GM19395 (cell line): ENCODE results near the gene ZSWIM3.
A peak's percentile ranks its signal among the peaks of the same experiment; 100 is the strongest.
"Not testable (repeated sequence)": the region's sequence is repeated elsewhere in the genome, so short reads cannot be mapped to it uniquely, and the experiment has no call there.

ENCODE experiments used
- ATAC-seq: cut with Tn5 transposase; IDR thresholded peaks from one replicate; pipeline ENCODE4 v1.9.1; 2021; ENCODE audit warnings: mild to moderate bottlenecking, moderate library complexity; ENCODE audit not compliant: unreplicated experiment

ZSWIM3 gene

DNA sequence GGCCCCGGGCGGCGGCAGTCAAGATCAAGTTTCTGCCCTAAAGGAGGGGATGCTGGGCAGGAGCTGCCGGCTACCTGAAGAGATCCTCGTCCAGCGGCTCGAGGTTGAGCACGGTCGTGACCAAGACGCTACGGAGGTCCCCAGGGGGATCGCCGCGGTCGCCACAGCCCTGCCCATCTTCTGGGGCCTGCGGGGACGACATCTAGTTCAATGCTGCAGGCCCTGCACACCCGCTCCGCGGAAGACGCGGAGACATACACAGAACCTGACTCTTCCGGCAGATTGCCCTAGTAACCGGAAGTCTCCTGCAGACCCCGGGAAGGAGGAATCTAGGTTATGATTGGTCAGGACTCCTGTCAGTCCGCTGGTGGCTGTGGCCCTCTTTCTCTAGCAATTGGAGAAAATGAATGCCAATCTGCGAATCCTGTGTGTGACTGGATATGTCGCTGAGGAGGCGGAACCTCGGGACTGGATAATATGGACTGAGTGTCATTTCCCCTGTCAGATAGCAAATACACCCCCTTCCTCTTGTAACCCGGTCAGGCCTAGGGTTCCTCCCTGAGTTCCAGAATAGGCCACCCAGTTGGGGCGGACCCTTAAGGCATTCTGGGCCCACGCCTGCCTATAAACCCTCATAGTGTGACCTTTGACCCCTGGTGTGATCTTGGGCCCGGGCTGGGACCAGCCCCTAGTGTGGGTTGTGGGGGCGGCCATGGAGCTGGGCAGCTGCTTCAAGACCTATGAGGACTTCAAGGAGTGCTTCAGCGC, at the start of gene ZSWIM3, which contains the start of gene ACOT8:
Gene ZSWIM3 (plus strand): TSS at position 501 of the 768 bp plus-strand sequence. CDS start 212 bp downstream, at position 713.
Gene ACOT8 (minus strand): TSS at position 279 of the 768 bp plus-strand sequence. CDS start 77 bp downstream, at position 202.
- peak; percentile 93 for ATAC-seq

DNA sequence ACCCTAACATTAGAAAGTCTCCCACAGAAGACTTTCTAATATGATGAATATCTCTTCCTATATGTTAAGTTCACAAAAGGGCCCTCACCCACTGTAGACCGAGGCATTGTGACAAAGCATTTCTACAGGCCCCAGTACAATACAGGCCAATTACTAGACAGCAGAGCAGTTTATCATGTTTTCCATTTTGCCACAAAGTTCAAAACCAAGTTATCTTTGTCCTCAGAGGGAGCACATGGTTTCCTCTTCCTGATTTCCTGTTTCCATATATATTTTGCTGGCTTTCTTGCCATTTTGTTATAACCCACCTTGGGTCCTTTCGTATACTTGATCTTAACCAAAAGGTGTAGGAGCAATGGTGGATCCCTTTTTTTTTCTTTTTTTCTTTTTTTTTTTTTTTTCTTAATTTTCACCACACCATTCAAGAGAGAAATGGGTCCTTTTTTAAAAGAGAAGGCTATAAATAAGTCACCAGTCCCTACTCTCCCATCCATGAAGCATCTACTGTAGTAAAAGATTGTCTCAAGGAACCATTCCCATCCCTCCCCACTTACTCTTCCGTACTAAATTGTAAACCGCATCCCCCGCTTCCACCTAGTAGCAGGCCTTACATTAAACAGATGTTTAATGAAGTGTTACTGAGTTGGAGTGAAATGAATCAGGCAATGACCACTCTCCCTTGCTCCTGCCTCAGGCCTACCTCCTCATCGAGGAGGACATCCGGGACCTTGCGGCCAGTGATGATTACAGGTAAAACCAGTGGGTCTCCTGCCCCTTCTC, 47.0 kb upstream of the ZSWIM3 start:
- no peak for ATAC-seq

DNA sequence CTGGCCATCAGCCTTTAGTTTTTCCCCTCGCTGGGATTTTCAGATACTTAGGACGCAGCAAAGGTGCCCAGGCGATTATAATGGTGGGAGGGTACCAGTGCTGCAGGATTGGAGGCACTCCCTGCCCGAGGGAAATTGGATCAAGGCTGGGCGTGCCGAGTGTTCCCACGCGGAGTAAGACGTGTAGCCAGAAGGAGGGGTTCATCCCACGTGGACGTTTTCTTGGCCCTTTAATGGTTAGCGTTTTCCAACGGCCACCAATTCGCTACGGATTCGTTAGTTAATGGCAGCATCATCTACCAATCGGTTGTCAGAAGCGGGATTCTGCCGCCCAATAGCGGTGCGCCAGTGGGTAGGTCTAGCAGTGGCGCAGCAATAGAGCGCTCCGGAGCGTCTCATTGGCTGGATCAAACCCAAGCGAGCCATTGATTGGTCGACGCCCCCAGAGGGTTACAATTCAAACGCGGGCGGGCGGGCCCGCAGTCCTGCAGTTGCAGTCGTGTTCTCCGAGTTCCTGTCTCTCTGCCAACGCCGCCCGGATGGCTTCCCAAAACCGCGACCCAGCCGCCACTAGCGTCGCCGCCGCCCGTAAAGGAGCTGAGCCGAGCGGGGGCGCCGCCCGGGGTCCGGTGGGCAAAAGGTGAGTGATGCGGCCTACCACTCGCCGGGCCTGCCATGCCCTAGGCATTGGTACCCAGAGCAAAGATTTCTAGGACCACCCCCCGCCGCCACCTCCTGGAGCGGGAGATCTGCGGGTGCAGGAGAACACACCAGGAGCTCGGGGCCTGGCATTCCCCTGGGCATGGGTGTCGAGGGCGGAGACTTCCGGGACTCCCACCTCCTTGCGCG, 45.0 kb upstream of the ZSWIM3 start, which contains the start of gene UBE2C:
Gene UBE2C (plus strand): TSS at position 488 of the 849 bp plus-strand sequence. CDS start 52 bp downstream, at position 540.
- peak; percentile 97 for ATAC-seq

DNA sequence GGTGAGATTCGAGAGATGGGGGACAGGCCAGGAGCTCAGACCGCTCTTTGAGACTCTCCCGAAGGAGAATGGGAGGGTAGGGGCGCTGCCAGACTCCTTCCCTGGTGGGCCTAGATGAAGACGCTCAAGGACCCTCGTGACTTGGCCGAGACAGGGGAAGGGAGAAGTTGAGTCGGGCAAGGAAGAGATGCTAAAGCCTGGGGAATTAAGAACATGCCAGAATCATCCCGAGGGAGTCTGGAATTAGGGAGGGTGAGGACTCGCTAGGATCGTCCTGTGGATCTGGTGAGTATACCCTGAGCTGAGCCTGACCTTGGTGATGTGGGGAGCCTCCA, 44.4 kb upstream of the ZSWIM3 start:
- no peak for ATAC-seq

DNA sequence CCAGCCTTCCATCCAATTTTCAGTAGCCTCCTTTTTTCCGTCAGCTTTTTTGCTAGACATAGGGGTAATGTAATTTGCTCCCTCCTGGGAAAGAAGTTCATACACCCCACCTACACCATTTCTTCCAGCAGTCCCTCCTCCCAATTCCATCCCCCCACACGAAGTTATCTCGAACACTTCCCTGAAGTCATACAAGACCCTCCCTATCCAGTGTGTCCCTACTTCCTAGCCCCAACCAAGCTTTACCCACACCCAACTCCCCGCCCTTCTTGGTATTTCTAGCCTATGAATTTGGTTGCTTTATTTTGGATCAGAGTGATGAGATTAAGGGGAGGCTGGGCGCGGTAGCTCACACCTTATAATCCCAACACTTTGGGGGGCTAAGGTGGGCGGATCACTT, 43.9 kb upstream of the ZSWIM3 start:
- ATAC-seq: no peak

DNA sequence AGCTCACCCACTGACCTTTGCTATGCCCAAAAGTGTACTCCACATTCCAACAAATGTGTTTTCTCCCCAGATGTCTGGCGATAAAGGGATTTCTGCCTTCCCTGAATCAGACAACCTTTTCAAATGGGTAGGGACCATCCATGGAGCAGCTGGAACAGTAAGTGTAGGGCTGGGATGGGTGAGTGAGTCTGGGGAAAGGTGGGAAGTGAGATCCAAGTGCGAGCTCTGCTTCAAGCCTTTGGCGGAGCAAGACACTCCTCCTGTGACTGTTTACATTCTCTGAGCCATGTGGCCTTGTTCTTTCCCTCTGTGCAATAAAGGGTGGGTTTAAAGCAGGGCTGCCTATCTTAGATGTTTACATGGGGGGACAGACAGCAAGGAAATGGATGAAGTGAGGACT, 43.1 kb upstream of the ZSWIM3 start:
- no peak for ATAC-seq

DNA sequence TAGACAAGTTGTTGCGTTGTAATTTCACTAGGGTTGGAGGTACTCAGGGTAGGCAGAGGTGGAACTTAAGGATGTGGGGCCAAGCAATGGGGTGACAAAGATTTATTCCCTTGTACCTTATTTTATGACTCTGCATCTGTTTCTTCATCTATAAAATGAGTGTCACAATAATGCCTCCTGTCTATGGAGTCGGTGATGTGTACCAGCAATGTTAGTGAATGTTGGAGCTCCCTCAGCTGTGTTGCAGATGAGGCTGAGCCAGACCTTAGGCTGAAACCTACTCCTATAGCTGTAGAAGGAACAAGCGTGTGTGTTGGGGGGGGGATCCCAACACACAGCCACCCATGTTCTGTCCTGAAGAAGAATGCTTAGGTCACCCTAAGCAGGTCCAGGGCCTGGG, 40.5 kb upstream of the ZSWIM3 start:
- no peak for ATAC-seq

DNA sequence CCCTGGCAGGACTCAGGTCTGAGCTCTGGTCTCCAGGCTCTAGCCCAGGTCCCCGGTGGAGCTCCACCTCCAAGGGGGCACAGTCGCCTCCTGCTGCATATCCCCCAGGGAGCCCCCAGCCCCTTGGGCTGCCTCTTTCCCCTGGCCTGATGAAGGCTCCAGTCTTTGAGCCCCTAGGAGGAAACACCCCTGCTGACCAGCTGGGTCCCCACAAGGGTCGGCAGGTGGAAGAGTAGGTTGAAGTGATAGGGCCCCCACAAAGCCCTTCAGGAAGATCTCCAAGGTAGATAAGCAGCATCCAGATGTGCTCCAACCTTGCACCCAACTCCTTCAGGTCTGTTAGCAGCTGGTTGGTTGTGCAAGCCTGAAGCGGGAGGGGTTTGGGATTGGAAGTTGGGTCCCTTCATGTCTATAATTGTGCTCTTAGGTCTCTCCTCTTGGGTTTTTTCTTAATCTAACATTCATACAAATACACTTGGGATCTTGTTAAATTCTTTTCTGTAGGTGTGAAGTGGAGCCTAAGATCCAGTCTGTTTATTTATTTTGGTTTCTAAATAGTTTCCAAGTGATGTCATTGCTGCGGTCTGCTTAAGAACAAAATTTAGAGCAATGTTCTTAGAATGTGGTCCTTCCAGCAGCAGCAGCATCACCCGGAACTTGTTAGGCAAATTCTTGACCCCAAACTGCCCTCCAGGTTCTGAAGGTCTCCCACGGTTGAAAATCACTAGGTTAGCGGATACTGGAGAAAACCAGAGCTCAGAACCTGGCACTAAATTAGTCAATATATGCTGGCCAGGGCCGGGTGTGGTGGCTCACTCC, 39.8 kb upstream of the ZSWIM3 start:
- no peak for ATAC-seq

DNA sequence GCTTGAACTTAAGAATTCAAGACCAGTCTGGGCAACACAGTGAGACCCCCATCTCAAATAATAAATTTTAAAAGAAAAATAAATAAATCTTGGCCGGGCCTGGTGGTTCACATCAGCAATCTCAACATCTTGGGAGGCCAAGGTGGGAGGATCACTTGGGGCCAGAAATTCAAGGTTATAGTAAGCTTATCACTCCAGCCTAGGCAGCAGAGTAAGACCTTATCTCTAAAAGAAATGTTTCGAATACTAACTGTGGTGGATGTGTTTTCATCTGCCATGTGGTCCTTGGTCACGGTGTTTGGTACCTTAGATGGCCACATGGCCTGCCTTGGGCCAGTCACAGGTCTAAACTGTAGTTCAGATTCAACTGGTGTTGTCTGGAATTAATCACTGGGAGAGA, 39.2 kb upstream of the ZSWIM3 start:
- no peak for ATAC-seq

DNA sequence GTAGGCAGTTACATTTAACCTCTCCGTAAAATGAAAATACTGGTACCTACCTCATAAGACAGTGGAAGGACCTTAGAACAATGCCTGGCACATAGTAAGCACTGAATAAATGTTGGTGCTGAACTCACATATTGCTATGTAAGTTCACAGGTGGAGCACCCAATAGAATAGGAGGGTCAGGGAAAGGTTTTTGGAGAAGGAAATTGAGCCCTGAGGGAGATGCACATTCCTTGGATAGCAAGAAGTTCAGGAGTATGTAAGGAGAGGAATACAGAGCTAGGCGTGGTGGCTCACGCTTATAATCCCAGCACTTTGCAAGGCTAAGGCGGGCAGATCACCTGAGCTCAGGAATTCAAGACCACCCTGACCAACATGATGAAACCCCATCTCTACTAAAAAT, 37.9 kb upstream of the ZSWIM3 start:
- ATAC-seq: no peak

DNA sequence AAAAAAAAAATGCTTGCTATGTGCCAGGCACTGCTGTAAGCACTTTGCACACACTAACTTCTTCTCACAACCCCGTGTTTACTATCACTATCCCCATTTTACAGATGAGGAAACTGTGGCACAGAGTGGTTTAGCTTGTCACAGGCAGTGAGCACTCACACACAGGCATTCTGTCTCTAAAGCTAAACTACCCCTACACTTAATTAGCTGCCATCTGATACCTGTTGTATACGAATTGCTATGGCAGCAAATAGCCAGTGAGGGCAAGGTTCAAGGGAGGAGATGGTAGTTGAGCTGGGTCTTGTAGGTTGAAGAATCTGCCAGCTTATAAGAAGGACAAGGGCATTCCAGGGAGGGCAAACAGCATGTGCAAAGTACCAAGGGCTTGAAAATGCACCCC, 35.5 kb upstream of the ZSWIM3 start:
- no peak for ATAC-seq

DNA sequence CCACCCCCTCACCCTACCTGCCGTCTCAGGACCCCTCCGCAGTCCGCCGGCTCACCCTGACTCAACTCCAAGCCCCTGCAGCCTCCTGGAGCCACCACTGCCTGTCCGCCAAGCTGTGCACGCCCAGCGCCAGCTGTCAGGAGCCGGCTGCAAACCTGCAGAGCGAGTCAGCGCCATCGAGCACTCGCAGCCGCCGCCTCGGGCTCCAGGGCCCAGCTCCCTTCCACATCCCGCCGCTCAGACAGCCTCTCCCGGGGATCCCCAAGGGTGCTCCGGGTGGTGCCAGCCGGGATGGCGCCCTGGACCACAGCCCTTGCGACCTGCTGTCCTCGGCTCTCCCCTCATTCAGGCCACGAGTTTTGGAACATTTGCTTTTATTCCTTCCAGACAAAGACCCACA, 34.6 kb upstream of the ZSWIM3 start:
- ATAC-seq: no peak

DNA sequence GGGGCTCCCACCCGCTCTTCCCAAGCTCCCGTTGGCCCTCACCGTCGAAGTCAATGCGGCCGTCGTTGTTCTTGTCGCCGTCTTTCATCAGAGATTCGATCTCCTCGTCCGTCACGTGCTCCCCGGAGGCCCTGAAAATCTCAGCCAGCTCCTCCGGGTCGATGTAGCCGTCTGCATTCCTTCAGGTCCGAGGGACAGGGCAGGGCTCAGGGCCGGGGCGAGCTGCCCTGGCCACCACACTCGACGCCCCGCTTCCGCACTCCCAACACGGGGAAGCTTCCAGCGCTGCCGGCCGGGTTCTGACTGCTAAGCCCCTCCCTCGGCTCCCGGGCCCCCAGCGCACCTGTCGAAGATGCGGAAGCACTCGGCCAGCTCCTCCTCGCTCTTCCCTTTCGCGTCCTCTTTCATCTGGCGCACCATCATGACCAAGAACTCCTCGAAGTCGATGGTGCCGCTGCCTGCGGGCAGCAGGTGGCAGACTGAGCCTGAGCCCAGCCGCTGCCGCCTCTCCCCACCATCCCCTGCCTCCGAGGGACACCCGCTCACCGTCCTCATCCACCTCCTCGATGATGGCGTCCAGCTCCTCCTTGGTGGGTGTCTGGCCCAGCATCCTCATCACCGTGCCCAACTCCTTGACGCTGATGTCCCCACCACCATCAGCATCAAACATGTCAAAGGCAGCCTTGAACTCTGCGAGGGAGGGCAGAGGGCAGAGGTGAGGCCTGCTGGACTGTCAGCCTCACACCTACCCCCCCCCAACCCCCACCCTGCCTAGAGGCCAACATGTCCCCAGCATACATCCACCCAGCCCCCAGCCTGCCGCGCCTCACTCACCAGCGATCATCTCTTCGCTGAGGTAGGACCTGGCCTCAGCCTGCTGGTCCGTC, 33.2 kb upstream of the ZSWIM3 start:
- no peak for ATAC-seq

DNA sequence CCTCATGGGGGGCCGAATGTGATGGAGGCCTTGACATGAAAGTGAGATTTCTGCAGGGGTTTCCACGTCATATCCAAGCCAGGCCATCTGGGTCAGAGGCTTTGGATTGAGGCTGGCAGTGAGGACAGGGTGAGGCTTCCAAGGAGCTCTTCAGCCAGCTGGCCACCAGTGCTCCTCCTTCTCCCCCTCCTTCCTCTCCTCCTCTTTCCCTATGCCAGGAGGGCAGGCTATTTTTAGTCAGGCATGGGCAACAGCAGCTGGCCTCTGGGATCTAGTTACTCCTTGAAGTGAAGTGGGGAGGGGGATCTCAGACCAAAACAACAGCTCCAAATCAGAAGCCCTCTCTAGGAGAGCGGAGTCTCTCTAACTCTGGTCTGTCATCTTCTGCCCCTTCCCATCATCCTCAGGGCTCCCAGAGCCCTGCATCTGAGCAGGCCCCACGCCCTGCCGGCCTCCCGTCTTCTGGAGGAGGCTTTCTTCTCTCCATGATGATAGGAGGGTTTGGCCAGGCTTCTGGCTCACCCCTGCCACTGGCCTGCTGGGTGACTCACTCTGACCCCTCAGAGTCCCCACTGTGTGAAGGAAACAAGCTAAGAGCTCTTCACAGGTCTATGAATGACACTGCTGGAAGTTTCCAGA, 30.9 kb upstream of the ZSWIM3 start:
- no peak for ATAC-seq

DNA sequence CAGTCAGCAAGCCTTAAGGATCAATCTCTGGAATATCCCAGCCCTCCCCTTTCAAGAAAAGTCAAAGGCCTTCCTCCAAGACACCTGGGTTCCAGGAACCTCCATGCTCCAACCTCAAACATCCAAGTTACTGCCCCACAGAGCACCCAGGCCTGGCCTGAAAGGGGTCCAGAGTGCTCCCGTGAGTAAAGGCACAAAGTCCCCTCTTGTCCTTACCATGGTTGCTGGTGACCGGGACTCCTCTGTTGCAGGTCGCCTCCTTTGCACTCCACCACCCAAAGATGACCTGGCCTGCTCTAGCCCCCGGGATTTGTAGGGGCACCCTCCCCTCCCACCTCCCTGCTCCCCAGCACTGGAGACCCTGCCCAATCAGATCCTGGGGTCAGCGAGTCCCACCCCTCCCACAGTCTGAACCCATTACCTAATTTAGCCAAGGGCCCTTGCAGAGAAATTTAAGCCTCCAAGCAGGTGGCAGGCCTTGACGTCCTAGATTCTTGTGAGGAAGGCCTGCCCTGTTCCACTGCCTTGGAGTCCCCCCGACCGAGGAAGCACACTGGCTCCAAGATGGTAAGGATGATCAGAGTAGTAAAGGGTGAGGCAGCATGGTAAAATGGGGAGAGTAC, 30.3 kb upstream of the ZSWIM3 start, which contains the start of gene TNNC2:
Gene TNNC2 (minus strand): TSS at position 283 of the 623 bp plus-strand sequence. CDS start 64 bp downstream, at position 219.
- ATAC-seq: no peak

DNA sequence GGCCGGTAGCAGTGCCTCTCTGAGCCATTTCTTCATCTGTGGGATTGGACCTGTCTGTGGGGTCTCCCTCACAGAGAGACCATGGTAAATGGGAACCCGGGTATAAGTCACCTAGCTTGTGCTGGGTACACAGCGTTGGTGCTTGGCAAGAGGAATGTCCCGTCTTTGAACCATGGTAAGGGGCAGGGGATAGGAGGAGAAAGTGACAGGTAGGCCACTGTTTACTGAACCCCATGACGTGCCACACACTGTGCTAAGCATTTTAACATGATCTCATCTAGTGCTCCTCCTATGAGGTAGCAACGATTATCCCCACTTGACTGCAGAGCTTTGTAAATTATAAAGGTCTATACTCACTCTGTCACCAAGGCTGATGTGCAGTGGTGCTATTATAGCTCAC, 29.7 kb upstream of the ZSWIM3 start:
- ATAC-seq: no peak

DNA sequence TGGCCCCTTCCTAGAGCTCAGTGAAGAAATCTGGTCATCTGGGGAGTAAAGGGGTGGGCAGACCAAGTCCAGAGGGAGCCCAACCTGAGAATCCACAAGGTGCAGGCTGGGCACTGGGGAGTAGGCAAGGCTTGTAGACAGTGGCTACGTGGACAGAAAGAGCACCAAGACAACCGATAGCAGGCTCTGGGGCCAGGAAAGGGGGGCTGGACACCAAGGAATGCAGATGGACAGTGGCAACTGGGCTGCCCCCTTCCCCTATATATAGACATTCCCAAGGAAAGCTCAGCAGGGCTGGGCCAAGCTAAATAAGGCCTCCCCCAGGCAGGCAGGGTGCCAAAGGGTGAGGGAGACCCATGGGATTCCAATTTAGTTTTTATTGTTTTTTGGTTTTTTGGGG, 28.8 kb upstream of the ZSWIM3 start:
- no peak for ATAC-seq

DNA sequence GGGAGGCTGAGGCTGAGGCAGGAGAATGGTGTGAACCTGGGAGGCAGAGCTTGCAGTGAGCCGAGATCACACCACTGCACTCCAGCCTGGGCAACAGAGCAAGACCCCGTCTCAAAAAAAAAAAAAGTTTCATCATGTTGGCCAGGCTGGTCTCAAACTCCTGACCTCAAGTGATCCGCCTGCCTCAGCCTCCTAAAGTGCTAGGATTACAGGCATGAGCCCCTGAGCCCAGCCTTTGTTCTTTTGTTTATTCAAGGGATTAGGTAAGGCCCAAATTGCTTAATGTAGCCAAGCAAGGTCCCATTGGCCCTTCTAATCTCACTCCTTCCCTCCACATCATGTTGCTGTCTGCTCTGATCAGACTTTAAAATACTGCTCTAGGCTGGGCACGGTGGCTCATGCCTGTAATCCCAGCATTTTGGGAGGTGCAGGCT, 27.7 kb upstream of the ZSWIM3 start:
- ATAC-seq: not testable (repeated sequence)
